OCI-M2 (cell line): ENCODE results near the gene LIN7B.
"Not testable (repeated sequence)": the region's sequence is repeated elsewhere in the genome, so short reads cannot be mapped to it uniquely, and the experiment has no call there.

Source experiments
- DNase-seq: peaks from one replicate; lab custom pipeline; 2025; ENCODE audit not compliant: unreplicated experiment; lab: John Stamatoyannopoulos, UW

LIN7B gene

DNA sequence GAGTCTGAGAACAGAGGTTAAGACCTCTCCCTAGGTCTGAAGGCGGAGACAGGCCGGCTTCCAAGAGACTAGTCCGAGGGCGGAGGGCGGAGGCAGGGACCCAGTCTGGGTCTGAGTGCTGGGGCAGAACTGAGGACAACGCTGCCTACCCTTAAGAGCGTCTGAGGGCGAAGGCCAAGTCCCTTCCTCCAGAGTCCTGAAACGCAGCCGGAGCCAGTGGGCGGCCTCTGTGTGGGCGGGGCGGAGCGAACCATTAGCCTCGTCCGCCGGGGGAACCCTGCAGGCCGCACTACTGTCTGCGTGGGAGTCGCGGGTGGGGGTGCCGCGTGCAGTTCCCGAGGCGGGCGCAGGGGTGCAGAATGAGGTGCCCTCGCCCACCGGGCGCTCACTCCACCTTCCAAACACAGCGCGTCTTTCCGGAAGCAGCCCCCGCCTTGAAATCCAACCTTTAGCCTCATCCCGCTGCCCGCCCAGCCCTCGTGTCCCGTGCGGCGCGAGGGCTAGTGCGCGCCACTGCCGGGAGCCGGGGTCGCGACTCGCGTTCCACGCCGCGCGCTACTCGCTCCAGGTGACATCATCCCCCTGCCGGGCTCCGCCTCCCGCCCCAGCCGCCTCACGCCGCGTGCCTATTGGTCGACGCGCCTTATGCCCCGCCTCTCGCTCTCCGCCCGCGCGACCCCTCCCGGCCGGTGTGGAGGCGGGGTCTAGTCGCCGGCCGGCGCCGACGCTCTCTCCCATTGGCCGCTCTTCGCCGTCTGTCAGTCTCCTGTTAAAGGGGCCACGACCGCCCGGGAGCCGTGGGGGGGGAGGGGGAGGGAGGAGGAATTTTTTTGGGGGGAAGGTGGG, 4.6 kb downstream of the LIN7B start, which contains the start of gene C19orf73:
Gene C19orf73 (minus strand): TSS at position 579 of the 846 bp plus-strand sequence. CDS start 121 bp downstream, at position 458.
- DNase-seq: peak; percentile 91

GRCh38 chr19:49119411-49120324, 5.5 kb downstream of the LIN7B start, which contains the start of gene PPFIA3:
TSS of gene PPFIA3 (plus strand) at chr19:49119544. CDS start at chr19:49127874, 8,330 bp downstream.
- DNase-seq: no peak

DNA sequence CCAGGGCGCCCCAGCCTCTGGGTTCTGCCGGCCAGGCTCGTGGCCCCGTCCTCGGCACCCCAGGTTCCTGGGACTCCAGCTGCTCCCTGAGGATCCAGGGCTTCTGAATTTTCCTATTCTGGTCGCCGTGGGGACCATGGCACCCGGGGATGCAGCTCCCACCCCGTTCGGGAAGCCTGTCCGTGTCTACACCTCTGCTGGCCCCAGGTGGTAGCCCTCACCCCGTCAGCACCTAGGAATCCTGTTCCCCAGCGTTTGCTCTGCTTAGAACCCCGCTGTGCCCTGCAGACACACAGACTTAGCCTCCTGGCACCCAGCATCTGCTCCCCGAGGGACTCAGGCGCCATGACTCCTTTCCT, 6.1 kb downstream of the LIN7B start:
- DNase-seq: no peak

DNA sequence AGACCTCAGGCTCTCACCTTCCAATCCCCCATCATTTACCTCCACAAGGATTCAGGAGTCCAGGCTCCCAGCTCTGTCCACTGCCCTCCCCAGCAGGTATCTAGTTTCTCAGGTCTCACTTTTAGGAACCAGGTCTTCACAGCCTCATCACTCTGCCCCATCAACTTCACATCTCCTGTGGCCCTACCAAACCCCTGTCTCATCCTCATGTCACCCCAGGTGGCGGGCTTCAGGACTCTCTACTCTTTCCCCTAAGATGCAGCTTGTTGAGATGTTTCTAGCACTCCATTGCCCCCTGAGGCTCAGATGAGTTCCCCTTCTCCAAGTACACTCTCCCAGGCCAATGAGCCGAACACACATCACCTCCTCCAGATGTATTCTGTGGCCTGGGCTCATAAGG, 6.7 kb downstream of the LIN7B start:
- DNase-seq: no peak

DNA sequence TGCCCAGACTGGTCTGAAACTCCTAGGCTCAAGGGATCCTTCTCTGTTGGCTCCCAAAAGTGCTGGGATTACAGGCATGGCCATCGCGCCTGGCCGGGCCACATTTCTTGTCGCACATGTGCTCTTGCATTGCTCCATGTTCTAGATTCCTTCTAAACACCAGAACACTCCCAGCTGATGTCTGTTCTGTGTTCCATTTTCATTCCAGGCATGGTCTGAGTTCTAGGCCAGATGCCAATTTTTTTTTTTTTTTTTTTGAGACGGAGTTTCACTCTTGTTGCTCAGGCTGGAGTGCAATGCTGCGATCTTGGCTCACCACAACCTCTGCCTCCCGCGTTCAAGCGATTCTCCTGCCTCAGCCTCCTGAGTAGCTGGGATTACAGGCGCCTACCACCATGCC, 7.7 kb downstream of the LIN7B start:
- DNase-seq: not testable (repeated sequence)

DNA sequence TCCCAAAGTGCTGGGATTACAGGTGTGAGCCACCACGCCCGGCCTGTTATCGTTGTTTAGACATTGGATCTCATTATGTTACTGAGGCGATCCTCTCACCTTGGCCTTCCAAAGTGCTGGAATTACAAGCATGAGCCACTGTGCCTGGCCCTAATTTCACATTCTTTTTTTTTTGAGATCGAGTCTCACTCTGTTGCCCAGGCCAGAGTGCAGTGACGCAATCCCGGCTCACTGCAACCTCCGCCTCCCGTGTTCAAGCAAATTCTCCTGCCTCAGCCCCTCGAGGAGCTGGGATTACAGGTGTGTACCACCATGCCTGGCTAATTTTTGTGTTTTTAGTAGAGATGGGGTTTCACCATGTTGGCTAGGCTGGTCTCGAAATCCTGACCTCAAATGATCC, 9.1 kb downstream of the LIN7B start:
- DNase-seq: not testable (repeated sequence)

DNA sequence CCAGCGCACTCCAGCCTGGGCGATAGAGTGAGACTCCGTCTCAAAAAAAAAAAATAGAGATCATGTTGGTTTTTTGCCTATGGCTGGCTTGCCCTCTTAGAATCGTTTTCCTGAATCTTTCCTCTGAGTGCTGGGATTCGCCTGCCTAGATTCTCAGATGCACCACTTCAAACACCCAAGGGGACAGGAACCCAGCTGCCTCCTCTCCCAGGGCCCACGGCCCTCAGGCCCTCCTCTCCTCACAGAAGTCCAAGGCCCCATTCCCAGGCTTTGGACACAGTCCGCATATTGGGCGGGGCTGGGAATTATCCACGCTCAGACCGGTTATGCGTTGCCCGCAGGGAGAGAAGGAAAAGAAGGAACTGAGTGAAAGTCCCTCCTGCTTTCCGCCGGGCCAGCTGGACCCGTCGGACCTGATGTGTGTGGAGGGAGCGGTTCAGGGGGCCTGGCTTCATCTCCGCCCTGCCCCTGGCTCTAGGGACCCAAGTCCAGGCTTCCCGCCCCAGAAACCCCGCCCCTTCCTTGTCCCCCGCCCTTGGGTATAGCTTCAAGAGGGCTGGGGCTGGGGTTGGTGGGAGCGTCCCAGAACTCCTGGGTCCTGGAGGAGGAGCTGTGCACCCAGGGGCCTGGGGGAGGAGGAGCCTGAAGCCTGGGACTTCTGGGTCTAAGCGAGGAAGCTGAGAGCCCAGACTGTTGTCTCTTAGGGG, 11.0 kb downstream of the LIN7B start:
- no peak for DNase-seq

GRCh38 chr19:49126575-49126974, 12.4 kb downstream of the LIN7B start:
- no peak for DNase-seq

DNA sequence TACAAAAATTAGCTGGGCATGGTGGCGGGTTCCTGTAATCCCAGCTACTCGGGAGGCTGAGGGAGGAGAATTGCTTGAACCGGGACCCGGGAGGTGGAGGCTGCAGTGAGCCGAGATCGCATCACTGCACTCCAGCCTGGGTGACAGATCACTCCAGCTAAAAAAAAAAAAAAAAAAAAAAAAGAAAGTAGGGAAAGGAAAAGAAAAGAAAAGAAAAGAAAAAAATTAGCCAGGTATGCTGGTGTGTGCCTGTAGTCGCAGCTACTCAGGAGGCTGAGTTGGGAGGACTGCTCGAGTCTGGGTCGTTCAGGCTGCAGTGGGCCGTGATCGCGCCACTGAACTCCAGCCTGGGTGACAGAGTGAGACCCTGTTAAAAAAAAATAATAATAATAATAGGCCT, 13.1 kb downstream of the LIN7B start:
- DNase-seq: not testable (repeated sequence)

GRCh38 chr19:49127674-49128544, 13.7 kb downstream of the LIN7B start:
- peak; percentile 87 for DNase-seq

- DNase-seq: no peak
Observed at GRCh38 chr19:49128545-49129237, 14.5 kb downstream of the LIN7B start.

DNA sequence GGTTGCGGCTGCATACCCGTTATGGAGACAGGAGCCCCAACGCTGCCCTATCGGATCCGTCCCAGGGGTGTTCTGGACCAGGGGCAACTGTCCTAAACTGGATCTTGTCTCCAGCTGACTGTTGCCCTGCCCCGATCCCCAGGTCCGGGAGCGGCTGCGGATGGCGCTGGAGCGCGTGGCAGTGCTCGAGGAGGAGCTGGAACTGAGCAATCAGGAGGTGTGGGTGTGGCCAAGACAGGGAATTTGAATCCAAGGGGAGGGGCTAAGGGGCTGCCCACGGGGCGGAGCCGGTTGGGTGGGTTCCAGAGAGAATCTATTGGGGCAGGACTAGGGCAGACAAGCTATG, 15.0 kb downstream of the LIN7B start:
- DNase-seq: peak; percentile 91

DNA sequence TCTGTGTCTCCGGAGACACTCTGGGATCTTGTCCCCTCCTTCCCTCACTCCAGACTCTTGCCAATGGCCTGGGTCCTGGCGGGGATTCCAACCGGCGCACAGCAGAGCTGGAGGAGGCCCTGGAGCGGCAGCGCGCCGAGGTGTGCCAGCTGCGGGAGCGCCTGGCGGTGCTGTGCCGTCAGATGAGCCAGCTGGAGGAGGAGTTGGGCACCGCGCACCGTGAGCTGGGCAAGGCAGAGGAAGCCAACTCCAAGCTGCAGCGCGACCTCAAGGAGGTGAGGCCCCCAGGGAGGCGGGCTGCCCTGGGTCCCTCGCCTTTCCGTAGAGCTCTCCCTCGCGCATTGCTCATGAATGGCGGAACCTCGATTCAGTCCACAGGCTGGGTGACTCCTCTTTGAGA, 16.2 kb downstream of the LIN7B start:
- no peak for DNase-seq

DNA sequence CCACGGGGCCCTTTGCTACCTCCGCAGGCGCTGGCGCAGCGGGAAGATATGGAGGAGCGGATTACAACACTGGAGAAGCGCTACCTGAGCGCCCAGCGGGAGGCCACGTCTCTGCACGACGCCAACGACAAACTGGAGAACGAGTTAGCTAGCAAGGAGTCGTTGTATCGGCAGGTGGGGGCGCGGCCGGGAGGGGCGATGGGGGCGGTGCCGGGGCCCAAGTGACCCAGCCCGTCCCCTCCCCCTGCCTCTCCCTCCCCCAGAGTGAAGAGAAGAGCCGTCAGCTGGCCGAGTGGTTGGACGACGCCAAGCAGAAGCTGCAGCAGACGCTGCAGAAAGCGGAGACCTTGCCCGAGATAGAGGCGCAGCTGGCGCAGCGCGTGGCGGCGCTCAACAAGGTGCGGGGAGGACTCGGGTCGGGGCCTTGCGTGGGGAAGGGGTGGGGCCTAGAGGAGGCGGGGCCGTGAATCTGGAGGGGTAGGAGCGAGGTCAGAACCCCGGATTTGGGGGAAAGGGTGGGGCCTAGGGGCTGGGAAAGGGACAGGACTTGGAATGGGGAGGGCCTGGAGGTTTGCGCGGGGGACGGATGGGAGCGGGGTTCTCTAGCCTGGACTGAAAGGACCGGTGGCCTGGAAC, 18.9 kb downstream of the LIN7B start:
- DNase-seq: no peak

DNA sequence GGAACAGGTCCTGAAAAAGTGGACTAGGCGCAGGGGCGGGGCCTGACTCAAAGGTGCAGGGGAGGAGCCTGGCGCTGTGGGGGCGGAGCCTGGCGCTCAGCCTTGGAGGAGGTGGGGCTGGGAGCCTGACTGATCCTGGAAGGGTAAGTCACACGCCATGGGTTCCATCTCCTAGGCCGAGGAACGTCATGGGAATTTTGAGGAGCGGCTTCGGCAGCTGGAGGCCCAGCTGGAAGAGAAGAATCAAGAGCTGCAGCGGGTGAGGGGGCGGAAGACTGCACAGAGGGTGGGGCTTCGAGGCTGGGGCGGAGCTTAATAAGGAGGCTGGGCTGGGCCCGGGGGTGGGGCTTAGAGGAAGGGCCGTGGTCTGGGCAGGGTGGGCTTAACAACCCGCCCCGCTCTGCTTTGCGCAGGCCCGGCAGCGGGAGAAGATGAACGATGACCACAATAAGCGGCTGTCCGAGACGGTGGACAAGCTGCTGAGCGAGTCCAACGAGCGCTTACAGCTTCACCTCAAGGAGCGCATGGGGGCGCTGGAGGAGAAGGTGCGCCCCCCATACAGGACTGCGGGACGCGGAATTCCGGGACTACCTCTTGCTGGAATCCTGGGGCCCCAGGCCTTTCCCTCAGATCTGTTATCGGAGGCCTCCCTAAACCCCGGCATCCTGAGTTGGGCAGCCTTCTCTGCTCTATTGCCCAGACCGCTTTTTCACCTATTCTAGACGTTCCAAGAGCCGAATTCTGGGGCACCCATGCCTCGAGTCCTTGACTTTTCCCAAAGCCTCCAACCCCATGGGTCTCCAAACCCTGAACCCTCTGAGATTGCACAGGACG, 19.7 kb downstream of the LIN7B start:
- no peak for DNase-seq

DNA sequence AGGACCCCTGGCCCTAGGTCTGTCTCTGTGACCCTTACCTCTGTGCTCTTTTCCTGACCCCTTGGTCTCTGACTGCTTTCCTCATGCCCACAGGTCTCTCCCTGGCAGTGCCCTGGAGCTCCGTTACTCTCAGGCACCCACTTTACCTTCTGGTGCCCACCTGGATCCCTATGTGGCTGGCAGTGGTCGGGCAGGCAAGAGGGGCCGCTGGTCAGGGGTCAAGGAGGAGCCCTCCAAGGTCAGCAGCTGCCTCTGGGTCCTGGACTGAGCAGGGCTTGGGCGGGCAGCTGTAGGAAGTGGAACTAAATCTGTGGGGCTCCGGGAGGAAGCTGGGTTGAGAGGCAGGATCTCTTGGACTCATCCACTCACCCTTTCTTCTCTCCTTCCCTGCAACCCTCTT, 21.5 kb downstream of the LIN7B start:
- DNase-seq: no peak

GRCh38 chr19:49136771-49137171, 22.6 kb downstream of the LIN7B start:
- DNase-seq: no peak

DNA sequence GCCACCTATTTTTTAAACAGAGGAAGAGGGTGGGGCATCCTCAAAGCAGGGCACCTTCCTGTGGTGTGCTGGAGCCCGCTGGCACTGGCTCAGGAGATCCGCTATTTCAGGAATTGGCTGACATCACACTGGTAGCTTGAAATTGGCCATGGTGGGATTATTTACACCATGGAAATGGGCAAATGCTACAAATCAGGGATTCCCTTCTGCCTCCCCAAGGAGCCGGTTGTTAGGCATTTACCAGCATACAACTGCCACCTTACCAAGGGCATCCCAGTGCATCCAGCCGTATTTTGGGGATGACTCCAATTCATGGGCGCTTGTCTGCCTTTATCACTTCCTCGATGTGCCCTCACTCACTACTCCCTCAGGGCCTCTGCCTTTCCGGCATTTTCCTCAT, 26.8 kb downstream of the LIN7B start:
- DNase-seq: no peak
